NCI-H69 (cell line): ENCODE measurements around the gene IGSF21.
"Not testable (repeated sequence)": the region's sequence is repeated elsewhere in the genome, so short reads cannot be mapped to it uniquely, and the experiment has no call there.

Experiments used
- DNase-seq: peaks from one replicate; lab custom pipeline; 2025; lab: John Stamatoyannopoulos, UW

IGSF21 gene

DNA sequence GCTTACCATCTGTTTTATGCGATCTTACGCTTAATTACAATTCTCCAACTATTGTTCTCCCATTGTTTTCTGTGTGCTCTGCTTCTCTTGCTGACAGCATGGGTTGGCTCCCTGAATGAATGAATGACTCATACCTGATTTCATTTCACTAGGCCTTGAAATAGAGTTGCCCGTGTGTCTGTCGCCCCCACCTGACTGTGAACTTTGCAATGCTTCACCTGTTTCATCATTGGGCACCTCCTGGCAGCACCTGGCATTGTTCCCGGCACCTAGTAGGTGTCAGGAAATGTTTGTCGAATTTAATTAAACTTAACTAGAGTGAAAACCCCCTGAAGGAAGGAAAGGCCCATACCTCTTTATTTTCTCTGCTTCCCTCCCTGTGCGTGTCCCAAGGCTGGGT lies 252.7 kb downstream of the IGSF21 start:
- DNase-seq, result no peak

DNA sequence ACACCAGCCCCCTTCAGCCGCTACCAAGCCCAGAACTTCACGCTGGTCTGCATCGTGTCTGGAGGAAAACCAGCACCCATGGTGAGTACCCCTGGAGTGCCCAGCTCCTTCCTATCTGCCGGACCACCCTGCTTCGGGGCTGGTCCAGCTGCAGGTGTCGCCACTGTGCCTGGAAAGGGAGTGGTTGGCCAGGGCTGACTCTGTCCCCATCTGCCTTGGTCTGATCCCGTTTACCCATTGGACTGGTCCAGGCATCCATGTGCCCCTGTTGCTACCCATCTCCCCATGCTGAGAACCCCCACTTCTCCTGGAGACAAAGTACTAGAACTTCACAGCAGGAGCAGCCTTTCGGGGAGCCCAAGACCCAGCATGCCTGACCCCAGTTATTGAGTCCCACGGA lies 254.6 kb downstream of the IGSF21 start:
- DNase-seq, result no peak

DNA sequence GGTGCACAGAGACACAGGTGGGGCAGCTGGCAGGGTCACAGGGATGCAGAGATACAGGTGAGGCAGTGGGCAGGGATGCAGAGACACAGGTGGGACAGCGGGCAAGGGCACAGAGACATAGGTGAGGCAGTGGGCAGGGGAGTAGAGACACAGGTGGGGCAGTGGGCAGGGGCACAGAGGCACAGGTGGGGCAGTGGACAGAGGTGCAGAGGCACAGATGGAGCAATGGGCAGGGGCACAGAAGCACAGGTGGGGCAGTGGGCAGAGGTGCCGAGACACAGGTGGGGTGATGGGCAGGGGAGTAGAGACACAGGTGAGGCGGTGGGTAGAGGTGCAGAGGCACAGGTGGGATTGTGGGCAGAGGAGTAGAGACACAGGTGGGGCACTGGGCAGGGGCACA lies 255.8 kb downstream of the IGSF21 start:
- no peak for DNase-seq

DNA sequence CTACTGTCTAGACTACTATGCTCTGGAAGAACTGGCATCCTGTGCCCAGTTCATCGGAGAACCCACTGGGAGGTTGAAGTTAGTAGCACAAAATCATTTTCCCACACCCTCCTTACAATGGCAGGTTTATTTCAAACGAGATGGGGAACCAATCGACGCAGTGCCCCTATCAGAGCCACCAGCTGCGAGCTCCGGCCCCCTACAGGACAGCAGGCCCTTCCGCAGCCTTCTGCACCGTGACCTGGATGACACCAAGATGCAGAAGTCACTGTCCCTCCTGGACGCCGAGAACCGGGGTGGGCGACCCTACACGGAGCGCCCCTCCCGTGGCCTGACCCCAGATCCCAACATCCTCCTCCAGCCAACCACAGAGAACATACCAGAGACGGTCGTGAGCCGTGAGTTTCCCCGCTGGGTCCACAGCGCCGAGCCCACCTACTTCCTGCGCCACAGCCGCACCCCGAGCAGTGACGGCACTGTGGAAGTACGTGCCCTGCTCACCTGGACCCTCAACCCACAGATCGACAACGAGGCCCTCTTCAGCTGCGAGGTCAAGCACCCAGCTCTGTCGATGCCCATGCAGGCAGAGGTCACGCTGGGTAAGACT lies 257.6 kb downstream of the IGSF21 start:
- DNase-seq, result no peak

DNA sequence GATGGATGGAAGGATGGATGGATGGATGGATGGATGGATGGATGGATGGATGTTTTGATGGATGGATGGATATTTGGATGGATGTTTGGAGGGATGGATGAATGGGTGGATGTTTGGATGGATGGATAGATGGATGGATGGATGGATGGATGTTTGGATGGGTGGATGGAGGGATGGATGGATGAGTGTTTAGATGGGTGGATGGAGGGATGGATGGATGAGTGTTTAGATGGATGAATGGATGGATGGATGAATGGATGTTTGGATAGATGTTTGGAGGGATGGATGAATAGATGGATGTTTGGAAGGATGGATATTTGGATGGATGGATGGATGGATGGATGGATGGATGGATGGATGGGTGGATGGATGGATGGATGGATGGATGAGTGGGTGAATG lies 264.9 kb downstream of the IGSF21 start:
- not testable (repeated sequence) for DNase-seq

DNA sequence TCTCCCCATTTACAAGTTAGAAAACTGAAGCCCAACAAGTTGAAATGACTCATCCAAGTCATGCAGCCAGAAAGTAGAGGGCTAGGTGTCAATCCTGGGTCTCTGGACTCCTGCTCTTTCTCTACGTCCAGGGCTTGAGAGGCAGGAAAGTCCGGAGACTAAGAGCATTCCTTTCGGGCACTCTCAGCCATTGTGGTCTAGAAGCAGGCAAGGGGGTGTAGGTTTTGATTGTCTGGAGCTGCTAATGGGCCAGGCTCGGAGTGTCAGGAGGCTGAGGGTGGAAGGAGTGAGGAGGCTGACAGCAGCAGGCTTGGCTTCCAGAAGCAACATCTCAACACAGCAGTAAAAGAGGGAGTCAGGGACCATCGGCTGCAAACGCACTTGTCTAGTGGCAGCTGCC lies 265.6 kb downstream of the IGSF21 start:
- no peak for DNase-seq

DNA sequence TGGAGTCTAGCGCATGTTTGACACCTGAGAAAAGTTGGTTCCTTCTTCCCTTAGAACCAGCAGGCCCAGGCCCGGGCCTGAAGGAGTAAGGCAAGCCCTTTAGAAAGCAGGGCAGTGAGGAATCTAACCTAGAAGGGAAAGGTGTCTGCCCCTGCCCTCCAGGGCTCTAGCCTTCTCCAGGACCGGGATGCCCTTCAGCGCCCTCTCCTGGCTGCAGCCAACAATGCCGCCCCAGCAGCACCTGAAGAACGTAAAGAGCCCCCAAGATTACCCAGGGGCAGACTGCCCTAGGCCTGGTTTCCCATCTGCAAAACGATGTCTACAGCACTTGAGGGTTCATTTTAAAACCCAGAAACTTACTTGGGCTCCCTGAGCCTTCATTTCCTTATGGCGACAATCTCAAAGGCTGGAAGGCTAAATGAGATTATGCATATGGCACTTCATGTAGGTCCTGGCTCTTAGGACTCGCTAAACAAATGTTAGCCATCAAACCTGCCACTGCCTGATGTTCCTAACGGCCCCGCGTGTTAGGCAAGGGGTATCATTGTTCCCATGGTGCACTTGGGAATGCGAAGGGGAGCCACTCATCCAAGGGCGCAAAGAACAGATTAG lies 266.4 kb downstream of the IGSF21 start:
- peak; percentile 23 for DNase-seq

DNA sequence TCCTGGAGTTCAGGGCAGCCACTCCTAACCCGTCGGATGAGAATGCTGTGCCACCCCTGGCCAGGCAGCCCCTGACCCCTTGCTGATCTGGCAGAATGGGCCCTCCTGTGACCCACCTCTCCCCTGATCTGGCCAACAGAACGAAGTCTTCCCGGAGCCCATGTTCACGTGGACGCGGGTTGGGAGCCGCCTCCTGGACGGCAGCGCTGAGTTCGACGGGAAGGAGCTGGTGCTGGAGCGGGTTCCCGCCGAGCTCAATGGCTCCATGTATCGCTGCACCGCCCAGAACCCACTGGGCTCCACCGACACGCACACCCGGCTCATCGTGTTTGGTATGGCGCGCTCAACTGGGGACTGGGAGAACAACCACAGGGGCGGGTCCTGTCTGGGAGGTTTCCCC lies 269.1 kb downstream of the IGSF21 start:
- no peak for DNase-seq

DNA sequence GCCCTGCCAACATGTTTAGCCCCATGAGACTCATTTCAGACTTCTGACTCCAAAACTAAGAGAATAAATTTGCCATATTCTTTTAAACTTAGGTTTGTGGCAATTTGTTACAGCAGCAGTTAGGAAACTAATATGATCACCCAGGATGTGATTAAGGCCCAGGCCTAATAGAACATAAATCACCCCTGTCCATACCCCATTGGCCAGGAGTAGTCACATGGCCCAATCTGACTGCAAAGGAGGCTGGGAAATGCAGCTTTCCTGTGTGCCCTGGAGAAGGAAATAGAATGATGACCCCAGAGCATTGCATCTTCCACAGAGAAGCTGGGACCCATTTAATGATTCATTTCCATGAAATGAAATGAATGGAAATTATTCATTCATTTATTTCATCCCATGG lies 272.7 kb downstream of the IGSF21 start:
- DNase-seq, result no peak

DNA sequence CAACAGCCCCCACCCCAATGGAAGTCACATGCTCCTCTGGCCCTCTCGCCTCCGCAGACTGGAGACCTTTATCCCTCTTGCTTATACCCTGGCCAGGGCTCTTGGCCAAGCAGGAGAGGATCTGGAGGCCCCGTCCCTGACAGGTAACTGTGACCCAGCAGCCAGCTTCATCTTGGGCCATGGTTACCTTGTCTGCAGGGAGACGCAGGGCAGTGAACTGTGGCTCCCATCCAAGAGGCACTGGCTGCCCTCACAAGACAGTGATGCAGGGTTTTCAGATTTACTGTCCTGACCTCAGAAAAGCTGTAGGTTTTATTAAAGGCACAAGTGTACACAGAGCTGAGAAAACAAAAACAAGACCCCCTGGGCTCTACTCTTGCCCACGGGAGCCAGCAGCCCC lies 276.5 kb downstream of the IGSF21 start:
- DNase-seq, result no peak

DNA sequence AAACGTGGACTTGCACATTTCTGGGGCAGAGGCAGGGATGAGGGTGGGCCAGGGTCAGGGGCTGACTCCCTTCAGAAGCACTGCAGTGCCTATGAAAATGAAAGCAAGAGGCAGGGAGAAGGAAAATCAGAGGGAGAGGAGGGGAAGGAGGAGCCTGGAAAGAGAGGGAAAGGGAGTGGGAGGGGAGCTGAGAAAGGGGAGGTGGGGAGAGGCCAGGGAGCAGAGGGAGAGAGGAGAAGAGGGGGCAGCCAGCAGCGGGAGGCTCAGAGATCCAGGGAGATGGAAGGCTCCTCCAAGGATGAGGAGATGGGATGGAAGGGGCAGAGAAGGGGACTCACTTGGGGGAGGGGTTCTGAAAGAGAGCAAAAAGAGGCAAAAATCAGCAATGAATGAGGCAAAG lies 276.9 kb downstream of the IGSF21 start:
- DNase-seq, result no peak

DNA sequence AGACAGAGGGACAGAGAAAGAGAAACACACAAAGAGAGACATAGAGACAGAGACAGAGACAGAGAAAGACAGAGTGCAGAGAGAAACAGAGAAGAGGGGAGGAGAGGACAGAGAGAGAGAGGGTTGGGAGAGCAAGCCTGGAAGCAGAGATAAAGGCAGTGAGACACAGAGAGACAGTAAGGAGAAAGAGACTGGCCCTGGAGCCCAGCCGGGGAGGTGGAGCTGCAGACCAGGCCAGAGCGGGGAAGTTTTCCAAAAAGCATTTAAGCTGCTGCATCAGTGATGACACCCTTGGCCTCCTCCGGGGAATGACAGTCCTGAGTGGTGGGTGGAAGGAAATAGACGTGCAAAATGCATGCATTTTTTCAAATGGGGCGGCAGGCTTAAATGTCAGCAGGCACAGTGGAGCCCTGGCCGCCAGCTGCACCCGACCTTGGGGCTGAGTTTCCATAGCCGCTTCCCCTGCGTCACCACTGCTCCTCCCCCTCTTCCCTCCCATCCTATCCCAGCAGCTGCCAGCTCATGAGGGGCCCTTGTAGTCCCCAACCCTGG lies 277.7 kb downstream of the IGSF21 start:
- DNase-seq, result no peak

DNA sequence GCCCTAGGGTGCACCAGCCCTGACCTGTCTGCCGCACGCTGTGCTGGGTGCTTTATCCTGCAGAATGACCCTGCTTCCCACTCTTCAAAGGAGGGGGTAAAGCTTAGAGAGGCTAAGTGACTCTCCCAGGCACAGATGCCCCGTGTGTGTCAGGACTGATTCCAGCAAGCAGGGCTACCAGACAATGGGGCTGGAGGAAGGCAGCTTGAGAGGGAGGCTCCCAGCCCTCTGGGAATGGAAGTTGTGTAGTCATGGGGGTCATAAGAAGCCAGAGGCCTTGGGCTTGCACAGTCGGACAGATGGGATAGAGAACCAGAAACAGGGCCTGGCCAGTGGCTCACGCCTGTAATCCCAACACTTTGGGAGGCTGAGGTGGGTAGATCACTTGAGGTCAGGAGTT lies 279.0 kb downstream of the IGSF21 start:
- DNase-seq, result no peak

DNA sequence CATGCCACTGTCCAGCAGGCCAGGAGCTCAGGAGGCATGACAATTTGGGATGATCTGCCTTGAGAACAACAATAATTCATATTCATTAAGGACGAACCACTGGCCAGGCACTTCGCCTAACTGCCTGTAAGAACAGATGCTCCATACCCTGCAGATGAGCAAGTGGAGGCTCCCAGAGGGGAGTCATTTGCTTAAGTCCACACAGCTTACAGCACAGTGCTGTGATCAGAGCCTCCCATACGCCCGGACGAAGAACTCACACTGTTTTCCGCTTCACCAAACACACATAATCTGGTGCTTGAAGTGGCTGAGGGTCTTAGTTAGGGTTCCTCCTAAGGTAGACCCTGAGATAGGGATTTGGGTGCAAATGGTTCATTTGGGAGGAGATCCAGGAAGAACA lies 279.7 kb downstream of the IGSF21 start:
- DNase-seq, result no peak

DNA sequence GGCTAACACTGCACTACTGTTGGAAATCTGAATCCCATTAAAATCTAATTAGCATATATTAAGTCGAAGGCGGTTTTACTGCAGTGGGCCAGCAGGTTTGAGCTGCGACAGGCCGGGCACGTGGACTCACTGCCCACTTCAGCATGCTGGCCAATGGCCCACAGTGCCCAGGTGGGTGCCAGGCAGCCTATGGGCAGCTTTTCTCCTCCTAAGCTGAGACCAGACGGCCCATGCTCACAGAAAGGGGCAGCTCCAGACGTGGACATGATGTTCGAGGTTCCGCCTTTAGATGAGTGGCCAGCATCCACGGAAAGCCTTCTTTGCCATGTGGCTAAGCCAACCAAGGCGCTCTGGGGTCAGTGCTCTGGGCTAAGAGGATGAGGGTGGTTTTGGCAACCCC lies 283.4 kb downstream of the IGSF21 start:
- DNase-seq, result no peak

DNA sequence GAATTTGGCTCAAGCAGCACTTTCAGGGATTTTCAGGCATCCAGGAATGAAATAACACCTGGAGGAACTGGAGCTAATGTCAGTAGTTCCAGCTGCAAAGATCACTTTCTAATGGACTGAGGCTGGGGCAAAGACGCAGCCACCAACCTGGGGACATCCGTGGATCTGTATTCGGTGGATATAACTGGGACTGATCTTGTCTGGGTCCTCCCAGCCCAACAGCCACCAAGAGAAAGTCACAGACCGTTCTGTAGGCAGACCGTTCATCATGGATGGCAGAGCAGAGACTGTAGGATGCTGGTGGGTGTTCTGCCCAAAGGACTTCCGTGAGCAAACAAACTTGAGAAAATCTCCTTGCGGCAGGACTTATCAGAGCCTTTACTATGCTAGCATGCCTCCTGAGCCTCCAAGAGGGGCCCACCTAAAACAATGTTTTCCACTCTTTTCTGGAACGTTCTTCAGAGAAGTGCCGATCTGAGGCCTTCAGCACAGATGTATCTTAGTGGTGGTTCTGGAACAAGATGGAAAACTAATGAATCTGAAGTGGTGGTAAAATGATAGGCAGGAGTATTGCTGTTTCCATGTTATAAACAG lies 287.1 kb downstream of the IGSF21 start:
- DNase-seq, result no peak

DNA sequence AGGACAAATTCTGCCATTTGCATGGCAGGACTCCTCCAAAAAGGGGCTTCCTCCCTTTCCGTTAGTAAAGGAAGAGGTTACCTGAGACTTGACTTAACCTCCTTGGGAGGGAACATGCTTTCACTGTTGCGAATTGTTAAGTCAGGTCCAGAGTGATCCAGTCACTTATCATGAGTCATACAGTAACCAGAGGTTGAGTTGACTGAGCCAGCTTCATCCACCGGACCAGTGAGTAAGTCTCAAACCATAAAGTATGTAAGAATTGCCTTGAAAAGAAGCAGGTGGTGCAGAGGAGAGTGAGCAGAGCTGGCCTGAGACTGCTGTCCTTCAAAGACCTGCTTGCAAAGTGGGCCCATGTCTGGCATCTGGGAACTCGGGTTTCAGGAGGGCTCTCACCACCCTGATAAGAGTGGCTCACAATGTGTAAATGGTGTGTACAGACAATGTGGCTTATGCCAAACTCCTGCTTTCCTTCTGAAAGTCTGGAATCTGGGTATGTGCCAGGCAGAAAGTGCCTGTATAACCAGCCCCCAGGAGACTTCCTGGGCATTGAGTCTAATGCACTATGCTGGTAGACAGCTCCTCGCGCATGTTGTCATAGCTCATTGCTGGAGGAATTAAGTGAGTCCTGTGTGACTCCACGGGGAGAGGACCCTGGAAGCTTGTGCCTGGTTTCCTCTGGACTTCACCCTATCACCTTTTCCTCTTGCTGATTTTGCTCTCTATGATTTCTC lies 288.8 kb downstream of the IGSF21 start:
- peak; percentile 72 for DNase-seq

DNA sequence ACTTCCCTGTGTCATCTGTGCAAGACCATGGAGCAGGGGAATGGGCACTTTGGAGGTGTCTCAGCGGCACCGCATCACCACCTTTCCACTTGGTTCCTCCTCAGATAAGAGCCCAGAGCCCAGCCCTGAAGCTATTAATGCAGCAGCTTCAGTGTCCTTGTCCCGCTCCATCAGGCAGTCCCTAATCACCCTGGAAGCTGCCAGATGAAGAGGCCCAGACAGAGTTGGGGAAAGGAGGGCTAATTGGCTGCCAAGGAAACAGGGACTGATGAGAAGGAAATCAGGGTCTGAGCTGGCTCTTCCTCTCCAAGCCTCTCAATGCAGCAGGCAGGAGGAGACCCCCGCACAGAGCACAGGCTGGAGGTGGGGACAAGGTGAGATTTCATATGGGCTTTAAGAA lies 290.0 kb downstream of the IGSF21 start:
- DNase-seq, result no peak

DNA sequence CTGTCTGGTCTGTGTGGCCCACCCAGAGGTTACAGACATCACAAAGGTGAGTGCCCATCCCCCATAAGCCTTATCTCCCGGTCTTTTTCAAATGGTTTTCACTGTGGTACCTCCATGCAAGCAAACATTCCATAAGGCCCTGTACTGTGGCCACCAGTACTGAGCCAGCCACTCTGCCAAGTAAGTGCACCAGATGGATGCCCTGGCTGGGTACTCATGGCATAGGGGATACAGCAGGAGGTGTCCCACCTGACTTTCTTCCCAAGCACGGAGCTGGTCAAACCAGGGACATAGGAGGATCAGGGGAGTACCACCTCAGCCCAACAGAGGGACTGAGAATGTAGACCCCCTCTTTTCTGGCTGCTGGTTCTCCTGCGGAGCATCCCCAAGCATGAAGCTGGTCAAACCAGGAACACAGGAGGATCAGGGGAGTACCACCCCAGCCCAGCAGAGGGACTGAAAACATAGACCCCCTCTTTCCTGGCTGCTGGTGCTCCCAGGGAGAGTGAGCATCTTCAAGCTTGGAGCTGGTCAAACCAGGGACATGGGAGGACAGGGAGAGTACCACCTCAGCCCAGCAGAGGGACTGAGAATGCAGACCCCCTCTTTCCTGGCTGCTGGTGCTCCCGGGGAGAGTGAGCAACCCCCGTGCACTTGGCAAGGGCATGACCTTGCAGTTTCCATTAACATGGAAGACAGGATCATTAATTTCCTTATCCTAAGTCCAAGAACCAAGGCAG lies 291.4 kb downstream of the IGSF21 start:
- no peak for DNase-seq

DNA sequence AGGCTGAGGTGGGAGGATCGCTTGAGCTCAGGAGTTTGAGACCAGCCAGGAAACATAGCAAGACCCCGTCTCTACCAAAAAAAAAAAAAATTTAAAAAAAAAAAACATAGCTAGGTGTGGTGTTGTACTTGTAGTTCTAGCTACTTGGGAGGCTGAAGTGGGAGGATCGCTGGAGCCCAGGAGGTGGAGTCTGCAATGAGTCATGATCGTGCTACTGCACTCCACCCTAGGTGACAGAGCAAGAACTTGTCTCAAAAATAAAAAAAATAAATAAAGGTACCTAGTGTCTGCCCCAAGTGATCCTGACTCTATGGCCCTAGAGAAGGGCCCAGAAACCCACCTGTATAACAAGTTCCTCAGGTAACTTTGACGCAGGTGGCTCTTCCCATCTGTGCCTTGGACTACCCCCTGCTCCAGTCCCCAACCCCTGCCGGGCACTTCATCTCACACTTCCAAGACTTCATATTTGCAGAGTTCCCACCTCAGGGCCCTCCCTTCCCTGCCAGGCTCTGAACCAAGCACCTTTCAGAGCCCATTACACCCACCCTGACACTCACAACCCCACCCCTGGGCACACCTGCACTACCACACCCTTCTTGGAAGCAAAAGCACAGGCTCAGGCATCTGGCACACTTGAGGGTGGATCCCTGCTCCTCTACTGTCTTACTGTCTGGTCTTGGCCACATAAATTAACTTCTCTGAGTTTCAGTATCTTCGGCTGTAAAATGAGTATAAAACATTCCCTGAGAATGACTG lies 292.9 kb downstream of the IGSF21 start:
- DNase-seq, result no peak

DNA sequence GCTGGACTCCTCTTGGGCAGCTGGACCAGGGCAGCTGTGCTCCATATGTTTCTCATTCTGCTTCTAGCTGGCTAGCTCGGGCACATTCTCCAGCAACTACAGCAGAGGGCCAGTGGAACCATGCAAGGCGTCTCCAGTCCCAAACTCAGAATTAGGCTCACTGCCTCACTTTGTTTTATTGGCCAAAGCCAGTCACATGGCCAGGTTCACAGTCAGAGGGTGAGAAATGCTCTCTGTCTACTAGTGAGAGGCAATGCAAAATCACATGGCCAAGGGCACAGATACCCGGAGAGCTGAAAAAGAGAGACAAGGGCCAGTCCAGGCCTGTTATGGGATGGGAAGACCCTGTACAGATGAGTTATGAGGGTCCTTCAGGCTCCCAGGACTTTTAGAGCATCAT lies 294.3 kb downstream of the IGSF21 start:
- no peak for DNase-seq

DNA sequence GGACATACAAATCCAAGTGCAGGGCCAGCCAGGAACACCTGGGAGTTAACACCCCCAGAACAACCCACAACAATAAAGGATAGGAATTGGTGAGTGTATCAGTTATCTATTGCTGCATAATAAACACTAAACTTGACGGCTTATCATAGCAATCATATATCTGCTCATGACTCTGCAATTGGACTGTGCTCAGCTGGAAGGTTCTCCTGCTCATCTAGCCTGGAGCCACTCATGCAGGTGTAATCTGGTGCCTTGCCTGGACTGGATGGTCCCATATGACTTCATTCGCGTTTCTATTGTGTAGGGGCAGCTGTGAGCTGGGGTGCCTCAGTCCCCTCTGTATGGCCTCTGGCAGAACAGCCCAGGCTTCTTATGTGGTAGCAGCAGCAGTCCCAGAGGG lies 296.9 kb downstream of the IGSF21 start:
- DNase-seq, result no peak
